ENCODE results near the gene TEN1.

The TEN1 gene

DNA sequence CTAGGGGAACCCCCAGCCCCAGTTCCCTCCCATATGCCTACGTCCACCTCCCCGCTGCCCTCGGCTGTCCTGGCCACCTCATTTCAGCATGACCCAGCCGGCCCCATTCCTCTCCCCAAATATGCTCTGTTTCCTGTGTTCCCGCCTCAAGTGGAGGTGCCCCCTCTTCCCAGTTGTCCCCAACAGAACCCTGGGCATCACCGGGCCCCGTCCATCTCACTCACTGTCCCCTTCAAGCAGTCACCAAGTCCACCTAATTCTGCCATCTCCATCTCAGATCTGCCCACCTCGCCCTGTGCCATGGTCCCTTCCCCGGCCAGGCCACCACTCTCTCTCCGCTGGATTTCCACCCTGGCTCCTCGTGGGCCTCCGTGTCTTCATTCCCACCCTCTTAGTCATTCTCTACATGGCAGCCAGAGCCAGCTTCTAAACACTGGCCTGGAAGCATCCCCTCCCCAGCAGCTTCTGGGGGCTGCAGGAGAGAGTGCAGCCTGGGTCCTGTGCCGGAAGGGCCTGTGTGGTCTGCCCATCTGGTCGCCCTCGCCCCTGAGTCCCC lies 34.4 kb downstream of the TEN1 start:
- TF ChIP-seq, protein P1, sequence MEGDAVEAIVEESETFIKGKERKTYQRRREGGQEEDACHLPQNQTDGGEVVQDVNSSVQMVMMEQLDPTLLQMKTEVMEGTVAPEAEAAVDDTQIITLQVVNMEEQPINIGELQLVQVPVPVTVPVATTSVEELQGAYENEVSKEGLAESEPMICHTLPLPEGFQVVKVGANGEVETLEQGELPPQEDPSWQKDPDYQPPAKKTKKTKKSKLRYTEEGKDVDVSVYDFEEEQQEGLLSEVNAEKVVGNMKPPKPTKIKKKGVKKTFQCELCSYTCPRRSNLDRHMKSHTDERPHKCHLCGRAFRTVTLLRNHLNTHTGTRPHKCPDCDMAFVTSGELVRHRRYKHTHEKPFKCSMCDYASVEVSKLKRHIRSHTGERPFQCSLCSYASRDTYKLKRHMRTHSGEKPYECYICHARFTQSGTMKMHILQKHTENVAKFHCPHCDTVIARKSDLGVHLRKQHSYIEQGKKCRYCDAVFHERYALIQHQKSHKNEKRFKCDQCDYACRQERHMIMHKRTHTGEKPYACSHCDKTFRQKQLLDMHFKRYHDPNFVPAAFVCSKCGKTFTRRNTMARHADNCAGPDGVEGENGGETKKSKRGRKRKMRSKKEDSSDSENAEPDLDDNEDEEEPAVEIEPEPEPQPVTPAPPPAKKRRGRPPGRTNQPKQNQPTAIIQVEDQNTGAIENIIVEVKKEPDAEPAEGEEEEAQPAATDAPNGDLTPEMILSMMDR (IDR thresholded peaks at IDR 0.05; ENCODE audit: borderline replicate concordance, insufficient read depth, low read depth, low read length) = no peak
- H3K4me3 ChIP-seq (ENCODE audit: low read depth, low read length) = no peak overlapping the region

GRCh38 chr17:76014100-76014924 lies 35.3 kb downstream of the TEN1 start:
- no peak overlapping the region for H3K4me3 ChIP-seq (ENCODE audit: low read depth, low read length)
- TF ChIP-seq, protein P1 (IDR thresholded peaks at IDR 0.05; ENCODE audit: borderline replicate concordance, insufficient read depth, low read depth, low read length) = peak; percentile 99

DNA sequence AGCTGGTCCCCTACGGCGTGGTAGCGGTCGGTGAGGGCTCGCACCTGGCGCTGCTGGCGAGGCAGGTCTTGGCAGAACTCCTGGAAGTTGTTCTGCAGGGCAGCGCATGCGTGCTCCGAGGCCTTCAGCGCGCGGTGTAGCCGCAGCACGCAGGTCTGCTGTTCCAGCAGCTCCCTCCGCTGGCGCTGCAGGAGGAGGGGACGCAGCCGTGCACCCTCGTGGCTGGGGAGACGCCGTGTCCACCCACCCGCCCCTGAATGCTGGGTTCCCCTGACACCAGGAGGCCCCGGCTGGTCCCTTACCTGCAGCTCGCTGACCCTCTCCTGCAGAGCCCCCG lies 35.9 kb downstream of the TEN1 start:
- H3K4me3 ChIP-seq (ENCODE audit: low read depth, low read length) = no peak overlapping the region
- TF ChIP-seq, protein P1 (IDR thresholded peaks at IDR 0.05; ENCODE audit: borderline replicate concordance, insufficient read depth, low read depth, low read length) = no peak

DNA sequence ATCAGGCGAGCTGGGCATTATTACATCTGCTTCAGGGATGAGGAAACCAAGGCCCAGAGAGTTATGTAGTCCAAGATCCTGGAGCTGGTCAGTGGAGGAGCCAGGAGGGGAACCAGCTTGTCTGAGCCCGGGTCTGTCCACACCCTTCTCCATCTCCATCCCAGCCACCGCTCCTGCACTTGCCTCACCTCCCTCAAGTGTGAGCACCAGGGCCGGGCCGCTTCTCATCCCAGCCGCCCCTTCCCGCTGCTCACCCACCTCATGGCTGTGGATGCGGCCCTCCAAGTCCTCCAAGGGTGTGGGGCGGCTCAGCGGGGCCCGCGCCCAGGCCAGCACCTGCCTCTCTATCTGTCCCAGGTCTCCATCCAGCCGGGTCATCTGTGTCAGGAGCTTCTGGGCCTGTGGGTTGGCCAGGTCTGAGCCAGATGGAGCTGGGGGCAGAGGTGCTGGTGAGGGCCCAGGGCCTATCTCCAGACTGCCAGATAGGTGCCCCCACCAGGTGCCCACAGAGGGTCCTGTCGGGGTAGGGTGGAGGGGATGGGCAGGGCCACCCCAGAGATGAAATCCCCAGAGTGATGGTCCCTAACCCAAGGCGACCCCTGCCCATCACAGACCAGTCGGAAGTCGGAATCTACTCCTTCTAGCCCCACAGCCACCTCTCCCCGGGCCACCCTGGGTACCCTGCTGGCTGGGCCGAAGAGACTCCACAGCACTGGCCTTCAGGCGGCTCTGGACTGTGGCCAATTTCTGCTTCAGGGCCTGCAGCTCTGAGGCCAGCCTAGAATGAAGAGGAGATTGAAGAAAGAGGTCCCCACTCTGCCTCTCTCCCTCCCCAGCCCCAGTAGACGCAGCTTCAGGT lies 38.7 kb downstream of the TEN1 start:
- TF ChIP-seq, protein P1 (IDR thresholded peaks at IDR 0.05; ENCODE audit: borderline replicate concordance, insufficient read depth, low read depth, low read length) = no peak
- H3K4me3 ChIP-seq (ENCODE audit: low read depth, low read length) = no peak overlapping the region

- TF ChIP-seq, protein P1 (IDR thresholded peaks at IDR 0.05; ENCODE audit: borderline replicate concordance, insufficient read depth, low read depth, low read length) = no peak
- no peak overlapping the region for H3K4me3 ChIP-seq (ENCODE audit: low read depth, low read length)
These were observed 39.3 kb downstream of the TEN1 start for GRCh38 chr17:76018340-76018680.

DNA sequence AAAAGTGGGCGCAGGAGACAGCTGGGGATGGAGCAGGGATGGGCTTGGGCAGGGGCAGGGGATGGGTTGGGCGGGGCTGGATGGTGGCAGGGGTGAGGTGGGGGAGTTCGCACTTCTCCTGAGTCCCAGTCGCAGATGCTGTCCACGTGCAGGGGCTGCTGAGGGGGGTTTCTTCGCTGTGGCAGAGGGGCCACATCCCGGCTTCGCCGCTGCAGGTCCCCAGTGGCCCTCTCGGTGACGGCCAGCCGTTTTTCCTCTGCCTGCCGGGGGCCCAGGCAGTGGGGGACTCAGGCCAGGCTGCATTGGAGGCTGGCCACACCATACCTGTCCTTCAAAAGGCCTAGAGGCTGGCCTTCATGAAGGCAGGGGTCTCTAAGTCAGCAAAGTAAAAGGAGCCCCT lies 39.8 kb downstream of the TEN1 start:
- no peak overlapping the region for H3K4me3 ChIP-seq (ENCODE audit: low read depth, low read length)
- TF ChIP-seq, protein P1 (IDR thresholded peaks at IDR 0.05; ENCODE audit: borderline replicate concordance, insufficient read depth, low read depth, low read length) = no peak

All from GM12875 (cell line).